K562 (cell line): ENCODE measurements around the gene ERAS. TPM values are rescaled to one million over a fixed set of nuclear protein-coding genes. Genes with fewer than 3 reads are reported as not detected.

Experiments
- COPS2 ChIP-seq: fragments of 450-650 bp; conservative IDR thresholded peaks from 2 replicates; pipeline ENCODE4 v1.6.1; 2016; ENCODE audit warnings: mild to moderate bottlenecking, moderate library complexity
- MCM7 ChIP-seq, 2 experiments: fragments of 450-650 bp; IDR thresholded peaks; 2 replicates each; pipeline ENCODE4 v1.6.1; 2016 to 2018
- NR4A1 ChIP-seq, 2 experiments: fragments of 250-450 bp in 1 of 2; fragments of 450-650 bp in 1 of 2; sonication (Bioruptor Pico) in 1 of 2; IDR thresholded peaks; 2 replicates each; pipeline versions ENCODE4 v1.4.0 to v1.6.1; 2016 to 2020; ENCODE audit warnings: mild to moderate bottlenecking in 2 of 2, missing compliant biosample characterization in 1 of 2, missing genetic modification characterization in 1 of 2, moderate library complexity in 1 of 2
- POLR2G ChIP-seq: fragments of 200-400 bp; formaldehyde crosslinking; IDR thresholded peaks from 2 replicates; pipeline ENCODE4 v1.6.1; 2017; ENCODE audit warnings: low read depth, mild to moderate bottlenecking, antibody characterized with exemption, low read length, moderate library complexity
- SETDB1 ChIP-seq: IDR thresholded peaks from one replicate; pipeline ENCODE4 v1.6.1; 2012; ENCODE audit warnings: low read length, control low read depth, inconsistent platforms
- SIX5 ChIP-seq, 2 experiments: IDR thresholded peaks; 2 replicates each; pipeline ENCODE4 v1.6.1; 2011; ENCODE audit warnings: low read length in 2 of 2, borderline replicate concordance in 1 of 2, low read depth in 1 of 2, mild to moderate bottlenecking in 1 of 2, moderate library complexity in 1 of 2; ENCODE audit not compliant: insufficient read depth in 1 of 2
- U2AF1 ChIP-seq: fragments of 200-400 bp; formaldehyde crosslinking; optimal IDR thresholded peaks from 2 replicates; pipeline ENCODE3; 2017; ENCODE audit warnings: mild to moderate bottlenecking, low read depth, low read length, moderate library complexity
- USF1 ChIP-seq: sonication (generic); formaldehyde crosslinking; IDR thresholded peaks from 2 replicates; pipeline ENCODE4 v1.9.0; 2022; ENCODE audit warnings: mild to moderate bottlenecking, missing genetic modification reagents
- ZBTB8A ChIP-seq: fragments of 450-650 bp; IDR thresholded peaks from 2 replicates; pipeline ENCODE4 v1.6.1; 2018; ENCODE audit warnings: mild to moderate bottlenecking, moderate library complexity; ENCODE audit not compliant: partially characterized antibody
- ZFX ChIP-seq: sonication (generic); formaldehyde crosslinking; IDR thresholded peaks from 2 replicates; pipeline ENCODE4 v1.8.0; 2022; ENCODE audit warnings: mild to moderate bottlenecking, missing genetic modification reagents, moderate library complexity
- ZNF217 ChIP-seq: sonication (generic); formaldehyde crosslinking; IDR thresholded peaks from 2 replicates; pipeline ENCODE4 v1.8.0; 2022; ENCODE audit warnings: mild to moderate bottlenecking, missing genetic modification reagents
- ZNF696 ChIP-seq: fragments of 250-450 bp; sonication (Bioruptor Pico); conservative IDR thresholded peaks from 2 replicates; pipeline ENCODE4 v1.4.0; 2020; ENCODE audit warnings: mild to moderate bottlenecking, moderate library complexity
- ZNF699 ChIP-seq: fragments of 250-450 bp; sonication (Bioruptor Pico); IDR thresholded peaks from 2 replicates; pipeline ENCODE4 v1.8.0; 2021; ENCODE audit warnings: mild to moderate bottlenecking, moderate library complexity; ENCODE audit not compliant: insufficient replicate concordance
- polyA plus RNA-seq, 8 experiments: library from polyadenylated mRNA; depleted of rRNA in 4 of 8; stranded (reverse) in 5 of 8; unstranded in 3 of 8; fragments of >200 nt; fragmentation: Nextera tagmentation in 2 of 8; fragmentation: Illumina TruSeq in 1 of 8; extraction: Ambion mirVana in 2 of 8; extraction: Trizol in 1 of 8; gene quantifications; 2 replicates each; pipeline versions ENCODE4 v1.2.1 to v1.2.3, GENCODE V29; 2011 to 2014; ENCODE audit warnings: inconsistent platforms in 1 of 8, missing spikeins in 1 of 8
- total RNA-seq, 7 experiments: library from RNA; depleted of rRNA in 6 of 7; stranded (reverse); fragments of >200 nt in 6 of 7; fragmentation: Illumina TruSeq in 2 of 7; extraction: Trizol in 2 of 7; gene quantifications; 2 replicates each; pipeline versions ENCODE4 v1.2.1 to v1.2.3, GENCODE V29; 2011 to 2021; ENCODE audit warnings: low replicate concordance in 1 of 7
- TF ChIP-seq, protein P1 (sequence below): fragments of 200-600 bp; sonication (generic); IDR thresholded peaks from one replicate; pipeline ENCODE4 v1.6.1; 2012; ENCODE audit warnings: mild to moderate bottlenecking, low read depth, low read length, inconsistent platforms

ERAS gene
- total and polyA plus RNA-seq, 9 of the 15 experiments (the other 6 are each of a cell fraction or from before 2014, with no cell fraction given) = 0.07 to 0.12 TPM; not detected in 7

DNA sequence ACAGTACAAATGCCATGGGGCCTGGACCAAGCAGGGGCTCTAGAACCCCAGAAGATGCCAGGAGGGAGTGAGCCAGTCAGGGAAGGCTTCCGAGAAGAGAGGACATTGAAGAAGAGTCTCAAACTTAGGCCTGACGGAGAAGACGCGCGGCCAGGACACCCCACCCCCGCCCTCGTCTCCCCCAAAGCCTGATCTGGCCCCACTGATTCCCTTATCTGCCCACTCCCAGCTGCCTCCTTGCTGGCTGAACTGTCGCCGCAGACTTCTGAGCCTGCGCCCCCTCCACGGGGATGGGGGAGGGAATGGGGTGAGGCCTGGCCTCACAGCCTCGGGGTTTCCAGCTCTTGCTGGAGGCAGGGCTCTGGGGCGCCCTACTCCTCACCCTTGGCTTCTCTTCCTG lies 43.5 kb upstream of the ERAS start (continued):
- TF ChIP-seq, protein P1, sequence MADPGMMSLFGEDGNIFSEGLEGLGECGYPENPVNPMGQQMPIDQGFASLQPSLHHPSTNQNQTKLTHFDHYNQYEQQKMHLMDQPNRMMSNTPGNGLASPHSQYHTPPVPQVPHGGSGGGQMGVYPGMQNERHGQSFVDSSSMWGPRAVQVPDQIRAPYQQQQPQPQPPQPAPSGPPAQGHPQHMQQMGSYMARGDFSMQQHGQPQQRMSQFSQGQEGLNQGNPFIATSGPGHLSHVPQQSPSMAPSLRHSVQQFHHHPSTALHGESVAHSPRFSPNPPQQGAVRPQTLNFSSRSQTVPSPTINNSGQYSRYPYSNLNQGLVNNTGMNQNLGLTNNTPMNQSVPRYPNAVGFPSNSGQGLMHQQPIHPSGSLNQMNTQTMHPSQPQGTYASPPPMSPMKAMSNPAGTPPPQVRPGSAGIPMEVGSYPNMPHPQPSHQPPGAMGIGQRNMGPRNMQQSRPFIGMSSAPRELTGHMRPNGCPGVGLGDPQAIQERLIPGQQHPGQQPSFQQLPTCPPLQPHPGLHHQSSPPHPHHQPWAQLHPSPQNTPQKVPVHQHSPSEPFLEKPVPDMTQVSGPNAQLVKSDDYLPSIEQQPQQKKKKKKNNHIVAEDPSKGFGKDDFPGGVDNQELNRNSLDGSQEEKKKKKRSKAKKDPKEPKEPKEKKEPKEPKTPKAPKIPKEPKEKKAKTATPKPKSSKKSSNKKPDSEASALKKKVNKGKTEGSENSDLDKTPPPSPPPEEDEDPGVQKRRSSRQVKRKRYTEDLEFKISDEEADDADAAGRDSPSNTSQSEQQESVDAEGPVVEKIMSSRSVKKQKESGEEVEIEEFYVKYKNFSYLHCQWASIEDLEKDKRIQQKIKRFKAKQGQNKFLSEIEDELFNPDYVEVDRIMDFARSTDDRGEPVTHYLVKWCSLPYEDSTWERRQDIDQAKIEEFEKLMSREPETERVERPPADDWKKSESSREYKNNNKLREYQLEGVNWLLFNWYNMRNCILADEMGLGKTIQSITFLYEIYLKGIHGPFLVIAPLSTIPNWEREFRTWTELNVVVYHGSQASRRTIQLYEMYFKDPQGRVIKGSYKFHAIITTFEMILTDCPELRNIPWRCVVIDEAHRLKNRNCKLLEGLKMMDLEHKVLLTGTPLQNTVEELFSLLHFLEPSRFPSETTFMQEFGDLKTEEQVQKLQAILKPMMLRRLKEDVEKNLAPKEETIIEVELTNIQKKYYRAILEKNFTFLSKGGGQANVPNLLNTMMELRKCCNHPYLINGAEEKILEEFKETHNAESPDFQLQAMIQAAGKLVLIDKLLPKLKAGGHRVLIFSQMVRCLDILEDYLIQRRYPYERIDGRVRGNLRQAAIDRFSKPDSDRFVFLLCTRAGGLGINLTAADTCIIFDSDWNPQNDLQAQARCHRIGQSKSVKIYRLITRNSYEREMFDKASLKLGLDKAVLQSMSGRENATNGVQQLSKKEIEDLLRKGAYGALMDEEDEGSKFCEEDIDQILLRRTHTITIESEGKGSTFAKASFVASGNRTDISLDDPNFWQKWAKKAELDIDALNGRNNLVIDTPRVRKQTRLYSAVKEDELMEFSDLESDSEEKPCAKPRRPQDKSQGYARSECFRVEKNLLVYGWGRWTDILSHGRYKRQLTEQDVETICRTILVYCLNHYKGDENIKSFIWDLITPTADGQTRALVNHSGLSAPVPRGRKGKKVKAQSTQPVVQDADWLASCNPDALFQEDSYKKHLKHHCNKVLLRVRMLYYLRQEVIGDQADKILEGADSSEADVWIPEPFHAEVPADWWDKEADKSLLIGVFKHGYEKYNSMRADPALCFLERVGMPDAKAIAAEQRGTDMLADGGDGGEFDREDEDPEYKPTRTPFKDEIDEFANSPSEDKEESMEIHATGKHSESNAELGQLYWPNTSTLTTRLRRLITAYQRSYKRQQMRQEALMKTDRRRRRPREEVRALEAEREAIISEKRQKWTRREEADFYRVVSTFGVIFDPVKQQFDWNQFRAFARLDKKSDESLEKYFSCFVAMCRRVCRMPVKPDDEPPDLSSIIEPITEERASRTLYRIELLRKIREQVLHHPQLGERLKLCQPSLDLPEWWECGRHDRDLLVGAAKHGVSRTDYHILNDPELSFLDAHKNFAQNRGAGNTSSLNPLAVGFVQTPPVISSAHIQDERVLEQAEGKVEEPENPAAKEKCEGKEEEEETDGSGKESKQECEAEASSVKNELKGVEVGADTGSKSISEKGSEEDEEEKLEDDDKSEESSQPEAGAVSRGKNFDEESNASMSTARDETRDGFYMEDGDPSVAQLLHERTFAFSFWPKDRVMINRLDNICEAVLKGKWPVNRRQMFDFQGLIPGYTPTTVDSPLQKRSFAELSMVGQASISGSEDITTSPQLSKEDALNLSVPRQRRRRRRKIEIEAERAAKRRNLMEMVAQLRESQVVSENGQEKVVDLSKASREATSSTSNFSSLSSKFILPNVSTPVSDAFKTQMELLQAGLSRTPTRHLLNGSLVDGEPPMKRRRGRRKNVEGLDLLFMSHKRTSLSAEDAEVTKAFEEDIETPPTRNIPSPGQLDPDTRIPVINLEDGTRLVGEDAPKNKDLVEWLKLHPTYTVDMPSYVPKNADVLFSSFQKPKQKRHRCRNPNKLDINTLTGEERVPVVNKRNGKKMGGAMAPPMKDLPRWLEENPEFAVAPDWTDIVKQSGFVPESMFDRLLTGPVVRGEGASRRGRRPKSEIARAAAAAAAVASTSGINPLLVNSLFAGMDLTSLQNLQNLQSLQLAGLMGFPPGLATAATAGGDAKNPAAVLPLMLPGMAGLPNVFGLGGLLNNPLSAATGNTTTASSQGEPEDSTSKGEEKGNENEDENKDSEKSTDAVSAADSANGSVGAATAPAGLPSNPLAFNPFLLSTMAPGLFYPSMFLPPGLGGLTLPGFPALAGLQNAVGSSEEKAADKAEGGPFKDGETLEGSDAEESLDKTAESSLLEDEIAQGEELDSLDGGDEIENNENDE = no peak
- TF ChIP-seq ZBTB8A (no peak), SETDB1 (no peak), ZNF696 (CRISPR knock-in tag) (no peak), NR4A1 (CRISPR knock-in tag; IDR thresholded peaks at IDR 0.05) (peak; percentile 11; the same call in 1 of the 2 replicates), NR4A1 (tag; IDR thresholded peaks at IDR 0.05) (0 out of 2 replicates have a peak, but pooled peaks have one; percentile 42), ZNF699 (CRISPR knock-in tag) (no peak), COPS2 (no peak), POLR2G (peak; percentile 59), SIX5 (IDR thresholded peaks at IDR 0.05; ENCODE audit: borderline replicate concordance in 1 of 2, insufficient read depth in 1 of 2, low read depth in 1 of 2, low read length in 2 of 2) (no peak), ZFX (CRISPR knock-in tag) (peak; percentile 68), U2AF1 (no peak), ZNF217 (no peak), USF1 (no peak), MCM7 (IDR thresholded peaks at IDR 0.05) (no peak)
